Measurements from ENCODE around the gene SPHKAP.

DNA sequence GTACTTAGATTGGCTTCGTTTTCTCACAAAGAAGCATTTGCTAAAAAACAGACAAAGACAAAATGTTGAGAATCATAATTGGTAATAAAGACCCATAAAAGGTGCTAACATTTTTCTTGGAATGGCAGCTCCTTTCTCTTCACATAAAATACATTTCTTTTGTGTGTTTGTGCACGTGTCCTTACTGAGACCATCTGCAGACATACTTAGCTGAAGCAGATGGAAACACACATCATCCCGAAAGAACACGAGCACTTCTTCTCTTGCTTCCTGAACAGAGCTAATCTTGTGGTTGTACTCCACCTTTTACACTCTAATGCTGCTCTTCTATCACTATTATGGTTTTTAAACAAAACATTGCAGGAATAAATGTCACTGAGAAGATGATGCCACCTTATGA lies 142.5 kb downstream of the SPHKAP start:
- TF ChIP-seq, protein P1, sequence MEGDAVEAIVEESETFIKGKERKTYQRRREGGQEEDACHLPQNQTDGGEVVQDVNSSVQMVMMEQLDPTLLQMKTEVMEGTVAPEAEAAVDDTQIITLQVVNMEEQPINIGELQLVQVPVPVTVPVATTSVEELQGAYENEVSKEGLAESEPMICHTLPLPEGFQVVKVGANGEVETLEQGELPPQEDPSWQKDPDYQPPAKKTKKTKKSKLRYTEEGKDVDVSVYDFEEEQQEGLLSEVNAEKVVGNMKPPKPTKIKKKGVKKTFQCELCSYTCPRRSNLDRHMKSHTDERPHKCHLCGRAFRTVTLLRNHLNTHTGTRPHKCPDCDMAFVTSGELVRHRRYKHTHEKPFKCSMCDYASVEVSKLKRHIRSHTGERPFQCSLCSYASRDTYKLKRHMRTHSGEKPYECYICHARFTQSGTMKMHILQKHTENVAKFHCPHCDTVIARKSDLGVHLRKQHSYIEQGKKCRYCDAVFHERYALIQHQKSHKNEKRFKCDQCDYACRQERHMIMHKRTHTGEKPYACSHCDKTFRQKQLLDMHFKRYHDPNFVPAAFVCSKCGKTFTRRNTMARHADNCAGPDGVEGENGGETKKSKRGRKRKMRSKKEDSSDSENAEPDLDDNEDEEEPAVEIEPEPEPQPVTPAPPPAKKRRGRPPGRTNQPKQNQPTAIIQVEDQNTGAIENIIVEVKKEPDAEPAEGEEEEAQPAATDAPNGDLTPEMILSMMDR (IDR thresholded peaks at IDR 0.05), result no peak
- TF ChIP-seq POLR2A (IDR thresholded peaks at IDR 0.05), result no peak

All from suprapubic skin (tissue), 3 donors.